HUDEP-2 (cell line): ENCODE results near the gene MYADM.

Experiments used
- DNase-seq, 76 experiments: peaks; one replicate each; lab custom pipeline; 2025; ENCODE audit not compliant: unreplicated experiment in 76 of 76; lab: John Stamatoyannopoulos, UW

MYADM gene

GRCh38 chr19:53908935-53909415 is 41.3 kb downstream of the MYADM start, which contains the start of gene CACNG7:
Gene CACNG7 (plus strand): TSS chr19:53909278. CDS start chr19:53912832, 3,554 bp downstream.
- no peak for DNase-seq

GRCh38 chr19:53909471-53910169 is 41.9 kb downstream of the MYADM start:
- DNase-seq, result no peak

- DNase-seq, result no peak
Observed at GRCh38 chr19:53910170-53910518, 42.5 kb downstream of the MYADM start.

GRCh38 chr19:53912653-53913052 is 45.0 kb downstream of the MYADM start:
- peak in 21 of 76 experiments; percentile 3 to 40 (median 14) for DNase-seq

GRCh38 chr19:53915000-53915399 is 47.3 kb downstream of the MYADM start:
- no peak for DNase-seq

GRCh38 chr19:53916004-53916403 is 48.3 kb downstream of the MYADM start:
- no peak for DNase-seq

GRCh38 chr19:53917356-53917755 is 49.7 kb downstream of the MYADM start:
- no peak for DNase-seq
